ENCODE results near the gene ORM2. TPM values are rescaled to one million over a fixed set of nuclear protein-coding genes. Genes with fewer than 3 reads are reported as not detected.

Gene ORM2
- total RNA-seq, 2 donors from 2014 or later = not detected

Other genes with a start within 250 kb of the ORM2 start
- not detected for gene KIF12, start 230.6 kb upstream of the ORM2 start, total RNA-seq
- gene COL27A1, start 174.3 kb upstream of the ORM2 start, total RNA-seq = 10 to 100 TPM in 1 of 2 donors, 1 to 10 TPM in 1; 7.8 to 12.0 TPM
- gene ORM1, start 6.8 kb upstream of the ORM2 start, total RNA-seq = not detected
- gene AKNA, start 58.1 kb downstream of the ORM2 start, total RNA-seq = 100 to 1,000 TPM; 169 to 184 TPM
- 10 to 100 TPM in 1 of 2 donors, 1 to 10 TPM in 1; 4.0 to 29.1 TPM for gene WHRN, start 175.6 kb downstream of the ORM2 start, total RNA-seq

Data from activated T-helper 17 cell treated with anti-CD3 and anti-CD28 coated beads, Interleukin-2, amount 50 U/mL, for 72 hours (primary cell).